ENCODE data around the gene ZNF787.
"Not testable (repeated sequence)": the region's sequence is repeated elsewhere in the genome, so short reads cannot be mapped to it uniquely, and the experiment has no call there.

ZNF787 gene

DNA sequence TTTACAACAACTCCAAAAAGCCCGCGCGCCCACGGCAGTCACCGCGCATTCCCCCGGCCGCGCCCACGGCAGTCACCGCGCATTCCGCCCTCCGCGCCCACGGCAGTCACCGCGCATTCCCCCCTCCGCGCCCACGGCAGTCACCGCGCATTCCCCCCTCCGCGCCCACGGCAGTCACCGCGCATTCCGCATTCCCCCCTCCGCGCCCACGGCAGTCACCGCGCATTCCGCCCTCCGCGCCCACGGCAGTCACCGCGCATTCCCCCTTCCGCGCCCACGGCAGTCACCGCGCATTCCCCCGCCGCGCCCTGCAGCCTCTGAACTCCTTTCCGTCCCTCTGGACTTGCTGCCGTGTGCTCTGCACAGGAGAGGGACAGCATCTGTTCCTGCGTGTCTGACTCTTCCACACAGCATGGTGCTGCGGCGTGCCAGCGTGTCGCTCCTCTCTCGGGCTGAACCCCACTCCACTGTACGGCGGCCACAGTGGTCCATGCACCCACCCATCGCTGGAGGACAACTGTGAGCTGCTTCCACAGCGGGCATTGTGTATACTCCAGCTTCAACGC is 15.2 kb downstream of the ZNF787 start:
- DNase-seq (ENCODE audit: low read depth) = not testable (repeated sequence)

DNA sequence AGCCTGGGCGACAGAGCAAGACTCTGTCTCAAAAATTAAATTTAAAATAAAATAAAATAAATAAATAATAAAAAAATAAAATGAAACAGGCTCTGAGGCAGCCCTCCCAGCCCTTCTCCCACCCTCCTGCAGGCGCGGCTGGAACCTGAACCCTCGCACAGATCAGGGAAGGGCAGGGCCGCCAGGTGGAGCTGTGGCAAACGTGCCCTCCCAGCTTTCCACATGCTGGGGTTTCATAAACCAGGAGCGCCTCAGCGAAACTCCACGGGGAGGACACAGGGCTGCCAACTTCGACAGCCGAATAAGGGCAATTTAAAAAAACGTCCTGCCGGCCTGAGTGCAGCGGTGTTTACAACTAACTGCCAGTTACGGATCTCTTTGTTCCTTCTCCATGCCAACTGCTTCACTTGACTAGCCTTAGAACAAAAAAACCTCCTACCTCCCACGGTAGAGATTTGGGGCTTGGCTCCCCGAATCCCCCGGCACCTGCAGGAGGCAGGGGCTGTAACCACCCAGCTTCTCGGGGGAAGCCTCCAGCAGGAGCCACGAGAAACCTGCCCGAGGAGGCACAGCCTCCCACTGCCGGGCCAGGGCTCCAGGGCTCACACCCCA is 15.9 kb downstream of the ZNF787 start:
- DNase-seq (ENCODE audit: low read depth) = no peak

DNA sequence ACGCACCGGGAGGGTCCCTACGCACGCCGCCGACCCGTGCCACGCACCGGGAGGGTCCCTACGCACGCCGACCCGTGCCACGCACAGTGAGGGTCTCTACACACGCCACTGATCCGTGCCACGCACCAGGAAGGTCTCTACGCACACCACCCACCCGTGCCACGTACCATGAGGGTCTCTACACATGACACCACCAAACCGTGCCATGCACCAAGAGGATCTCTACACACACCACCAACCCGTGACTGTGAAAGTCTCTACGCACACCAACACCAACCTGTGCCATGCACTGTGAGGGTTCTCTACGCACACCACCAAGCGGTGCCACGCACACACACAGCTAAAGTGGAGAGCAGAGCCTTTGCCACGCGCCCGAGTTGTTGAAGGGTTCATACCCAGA is 16.7 kb downstream of the ZNF787 start:
- no peak for DNase-seq (ENCODE audit: low read depth)

- no peak for DNase-seq (ENCODE audit: low read depth)
Observed at GRCh38 chr19:56103027-56103614, 18.0 kb downstream of the ZNF787 start.

DNA sequence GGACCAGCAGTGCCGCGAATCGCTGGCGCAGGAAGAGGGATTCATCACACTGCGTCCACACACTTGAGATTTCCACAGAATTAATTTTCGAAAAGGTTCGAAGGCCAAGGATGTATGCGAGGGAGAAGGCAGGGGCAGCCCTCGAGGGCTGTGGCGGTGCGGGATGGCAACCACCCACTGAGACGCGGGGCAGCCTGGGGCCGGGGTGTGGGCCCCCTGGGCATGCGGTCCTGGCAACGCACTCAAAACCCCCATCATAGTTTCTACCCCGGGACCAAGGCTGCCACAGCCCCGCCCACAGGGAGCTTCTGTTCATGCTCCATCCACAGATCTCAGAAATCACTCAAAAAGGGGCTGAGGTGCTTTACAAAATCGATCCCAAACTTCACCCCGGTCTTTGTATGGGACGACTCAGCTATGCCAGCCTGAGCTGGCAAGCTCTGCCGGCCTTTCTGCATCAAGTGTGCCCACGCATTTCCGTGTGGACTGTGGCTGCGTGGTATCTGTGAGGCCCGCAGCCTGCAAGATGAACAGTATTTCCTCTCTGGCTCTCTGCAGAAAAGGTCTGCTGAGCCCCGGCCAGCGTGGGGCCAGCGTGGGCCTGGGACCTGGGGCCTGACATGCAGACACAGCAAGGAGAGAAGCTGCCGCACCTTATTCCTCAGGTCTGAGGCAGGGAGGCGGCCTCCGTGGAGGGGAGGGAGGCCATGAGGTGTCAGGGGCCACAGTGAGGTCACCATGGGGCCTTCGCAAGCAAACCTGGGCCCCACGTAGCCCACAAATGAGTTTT is 19.2 kb downstream of the ZNF787 start:
- DNase-seq (ENCODE audit: low read depth) = no peak

DNA sequence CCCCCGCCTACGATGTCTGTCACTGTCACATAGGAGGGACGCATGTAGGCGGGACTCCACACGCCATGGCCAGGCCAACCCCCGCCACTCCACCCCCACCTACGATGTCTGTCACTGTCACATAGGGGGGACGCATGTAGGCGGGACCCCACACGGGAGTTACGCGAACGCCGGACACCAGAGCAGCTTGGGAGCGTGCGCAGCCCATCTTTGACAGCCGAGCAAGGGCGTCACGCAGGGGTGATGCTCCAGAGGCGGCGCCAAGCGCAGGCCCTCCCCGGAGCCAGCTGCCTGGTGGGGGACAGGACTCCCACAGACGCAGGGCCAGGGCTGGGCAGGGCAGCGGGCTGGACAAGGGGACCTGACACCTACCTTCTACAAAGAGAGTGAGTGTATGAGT is 20.0 kb downstream of the ZNF787 start:
- no peak for DNase-seq (ENCODE audit: low read depth)

GRCh38 chr19:56099638-56100539 is 21.2 kb downstream of the ZNF787 start:
- no peak for DNase-seq (ENCODE audit: low read depth)

DNA sequence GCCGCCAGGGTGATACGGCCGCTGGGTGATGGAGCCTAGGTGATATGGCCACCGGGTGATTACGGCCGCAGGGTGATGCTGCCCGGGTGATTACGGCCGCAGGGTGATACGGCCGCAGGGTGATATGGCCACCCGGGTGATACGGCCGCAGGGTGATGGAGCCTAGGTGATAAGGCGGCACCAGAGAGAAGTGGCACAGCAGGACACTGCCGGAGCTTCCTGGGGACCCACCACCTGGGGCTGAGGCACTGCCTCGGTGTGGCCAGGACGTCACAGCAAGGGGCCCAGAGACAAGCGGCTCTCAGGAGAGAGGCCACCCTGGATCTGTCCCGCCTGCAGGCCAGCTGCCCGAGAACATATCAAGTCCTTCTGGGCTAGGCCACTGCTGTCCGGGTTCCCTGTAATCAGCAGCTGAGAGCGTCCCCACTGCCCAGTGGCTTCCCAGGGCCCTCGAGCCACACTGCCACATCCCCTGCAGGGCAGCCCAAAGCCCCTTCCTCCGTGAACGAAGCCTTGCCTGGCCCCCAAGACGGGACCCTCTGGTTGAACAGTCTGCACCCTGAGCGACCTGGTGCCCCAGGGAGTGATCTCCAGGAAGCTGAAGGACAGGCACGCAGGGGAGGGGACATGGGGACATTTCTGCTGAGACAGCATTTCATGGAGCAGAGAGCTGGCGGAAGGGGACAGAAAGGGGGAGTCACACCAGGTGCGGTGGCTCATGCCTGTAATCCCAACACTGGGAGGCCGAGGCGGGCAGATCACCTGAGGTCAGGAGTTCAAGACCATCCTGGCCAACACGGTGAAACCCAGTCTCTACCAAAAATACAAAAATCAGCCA is 22.1 kb downstream of the ZNF787 start:
- no peak for DNase-seq (ENCODE audit: low read depth)

GRCh38 chr19:56098237-56098636 is 22.9 kb downstream of the ZNF787 start:
- not testable (repeated sequence) for DNase-seq (ENCODE audit: low read depth)

DNA sequence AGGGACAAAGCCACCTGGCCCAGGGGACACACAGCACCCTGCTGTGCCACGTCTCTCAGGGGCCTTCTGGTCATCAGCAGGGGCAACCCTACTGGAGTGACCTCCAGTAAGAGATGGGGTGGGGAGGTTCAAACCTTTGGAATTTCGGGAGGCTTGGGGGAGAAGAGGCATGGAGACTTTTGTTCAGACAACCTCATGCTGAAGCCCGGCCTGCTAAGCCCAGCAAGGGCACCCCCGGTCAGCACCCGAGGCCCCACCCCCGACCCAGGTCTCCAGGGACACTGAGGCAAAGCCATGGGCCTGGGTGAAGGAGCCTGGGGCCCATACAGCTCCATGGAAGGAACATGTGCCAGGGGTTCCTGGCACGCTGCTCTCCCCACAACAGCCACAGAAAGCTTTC is 23.3 kb downstream of the ZNF787 start:
- DNase-seq (ENCODE audit: low read depth) = no peak

- DNase-seq (ENCODE audit: low read depth) = no peak
Observed at GRCh38 chr19:56097306-56097705, 23.8 kb downstream of the ZNF787 start.

DNA sequence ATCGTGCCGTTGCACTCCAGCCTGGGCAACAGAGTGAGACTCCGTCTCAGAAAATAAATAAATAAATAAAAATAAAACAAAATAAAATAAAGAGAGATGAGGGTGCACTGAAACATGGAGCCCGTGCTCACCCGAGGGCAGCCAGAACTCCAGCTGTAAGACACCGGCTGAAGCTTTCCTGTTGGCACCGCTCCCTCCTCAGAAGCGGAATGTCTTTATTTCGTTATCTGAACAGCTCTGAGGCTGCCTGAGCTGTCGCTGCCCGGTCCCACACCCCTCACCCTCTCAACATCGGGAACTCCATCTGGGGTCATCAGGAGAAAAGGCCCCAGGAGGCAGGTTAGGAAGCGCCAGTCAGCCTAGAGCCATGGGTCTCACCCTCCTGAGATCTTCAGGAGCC is 24.4 kb downstream of the ZNF787 start:
- no peak for DNase-seq (ENCODE audit: low read depth)

GRCh38 chr19:56094449-56094848 is 26.6 kb downstream of the ZNF787 start:
- DNase-seq (ENCODE audit: low read depth) = no peak

DNA sequence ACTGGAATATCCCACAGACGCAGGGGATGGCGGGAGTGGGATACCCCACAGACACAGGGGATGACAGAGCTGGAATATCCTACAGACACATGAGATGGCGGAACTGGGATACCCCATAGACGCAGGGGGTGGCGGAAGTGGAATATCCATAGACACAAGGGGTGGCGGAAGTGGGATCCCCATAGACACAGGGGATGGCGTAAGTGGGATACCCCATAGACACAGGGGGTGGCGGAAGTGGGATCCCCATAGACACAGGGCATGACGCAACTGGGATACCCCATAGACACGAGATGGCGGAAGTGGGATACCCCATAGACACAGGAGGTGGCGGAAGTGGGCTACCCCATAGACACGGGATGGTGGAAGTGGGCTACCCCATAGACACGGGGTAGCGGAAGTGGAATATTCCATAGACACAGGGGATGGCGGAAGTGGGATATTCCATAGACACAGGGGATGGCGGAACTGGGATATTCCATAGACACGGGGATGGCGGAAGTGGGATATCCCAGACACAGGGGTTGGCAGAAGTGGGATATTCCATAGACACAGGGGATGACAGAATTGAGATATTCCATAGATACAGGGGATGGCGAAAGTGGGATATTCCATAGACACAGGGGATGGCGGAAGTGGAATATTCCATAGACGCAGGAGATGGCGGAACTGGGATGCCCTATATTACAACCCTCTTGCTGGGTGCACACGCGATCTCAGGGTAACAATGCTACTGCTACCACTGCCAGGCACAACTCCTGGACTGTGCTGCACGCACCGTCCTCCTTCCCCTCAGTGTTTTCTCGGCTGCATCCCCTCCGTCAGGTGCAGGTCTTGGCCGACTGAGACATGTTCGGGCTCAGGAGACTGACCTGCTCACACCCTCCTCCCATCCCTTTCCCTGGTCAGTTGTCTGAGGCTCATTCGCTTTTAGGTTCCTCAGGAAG is 28.1 kb downstream of the ZNF787 start:
- DNase-seq (ENCODE audit: low read depth) = no peak

GRCh38 chr19:56091751-56092546 is 29.1 kb downstream of the ZNF787 start:
- DNase-seq (ENCODE audit: low read depth) = no peak

DNA sequence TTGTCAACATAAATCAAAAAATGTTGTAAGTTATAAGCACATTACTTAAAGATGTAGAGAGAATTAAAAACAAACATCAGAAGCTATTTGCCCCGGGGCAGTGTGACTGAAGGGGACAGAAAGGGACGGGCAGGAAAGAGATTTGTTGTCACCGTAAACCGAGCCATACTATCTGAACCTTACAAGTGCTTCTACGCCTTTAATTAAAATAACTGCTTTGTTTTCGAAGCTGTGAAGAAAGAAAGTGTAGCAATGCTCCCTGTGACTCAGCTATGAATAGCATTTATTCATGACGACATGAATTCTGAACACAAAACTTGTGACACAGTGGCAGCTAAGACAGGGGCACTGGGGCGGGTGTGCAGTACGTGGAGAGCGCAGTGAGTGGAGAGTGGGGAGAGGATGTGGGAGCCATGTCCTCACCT is 30.0 kb downstream of the ZNF787 start:
- DNase-seq (ENCODE audit: low read depth) = peak; percentile 43

GRCh38 chr19:56089344-56089743 is 31.8 kb downstream of the ZNF787 start:
- DNase-seq (ENCODE audit: low read depth) = no peak

DNA sequence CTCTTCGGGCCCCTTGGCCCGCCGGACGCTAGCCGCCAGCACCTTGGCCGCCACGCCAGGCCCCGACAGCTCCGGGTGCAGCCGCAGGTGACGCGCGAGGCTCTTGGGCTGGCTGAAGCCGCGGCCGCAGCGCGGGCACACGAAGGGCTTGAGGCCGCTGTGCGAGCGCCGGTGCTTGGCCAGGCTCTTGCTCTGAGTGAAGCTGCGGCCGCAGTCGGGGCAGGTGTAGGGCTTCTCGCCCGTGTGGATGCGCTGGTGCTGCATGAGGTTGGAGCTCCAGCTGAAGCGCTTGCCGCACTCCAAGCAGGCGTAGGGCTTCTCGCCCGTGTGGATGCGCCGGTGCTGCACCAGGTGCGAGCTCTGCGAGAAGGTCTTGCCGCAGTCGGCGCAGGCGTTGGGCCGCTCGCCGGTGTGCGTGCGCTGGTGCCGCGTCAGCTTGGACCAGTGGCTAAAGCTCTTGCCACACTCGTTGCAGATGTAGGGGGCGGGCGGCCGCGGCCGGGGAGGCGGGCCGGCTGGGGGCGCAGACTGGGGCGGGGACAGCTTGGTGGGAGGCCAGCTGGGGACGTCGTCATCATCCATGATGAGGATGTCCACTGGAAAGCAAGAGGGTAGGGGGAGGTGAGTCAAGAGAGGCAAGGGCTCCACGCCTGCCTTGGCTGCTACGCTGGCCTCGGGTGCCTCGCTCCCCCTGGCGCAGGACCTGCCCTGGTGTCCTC is 32.4 kb downstream of the ZNF787 start:
- DNase-seq (ENCODE audit: low read depth) = no peak
